WERI-Rb-1 (cell line): ENCODE results near the gene SLC22A23.

Source experiments
- DNase-seq: peaks from one replicate; pipeline ENCODE4 v3.0.0-alpha.2; 2020
- H3K27ac ChIP-seq: fragments of 250-450 bp; sonication (Bioruptor Pico); 2 replicates; pipeline ENCODE4 v1.5.1; 2020; ENCODE audit warnings: mild to moderate bottlenecking, moderate library complexity
- H3K27me3 ChIP-seq: fragments of 250-450 bp; sonication (Bioruptor Pico); 2 replicates; pipeline ENCODE4 v1.5.1; 2021; ENCODE audit warnings: mild to moderate bottlenecking, low read depth, moderate library complexity; ENCODE audit not compliant: insufficient read depth, severe bottlenecking
- H3K36me3 ChIP-seq: fragments of 250-450 bp; sonication (Bioruptor Pico); 2 replicates; pipeline ENCODE4 v1.5.1; 2020; ENCODE audit warnings: mild to moderate bottlenecking, moderate library complexity
- H3K4me3 ChIP-seq: 2 replicates; pipeline ENCODE4 v1.5.1; 2011; ENCODE audit warnings: low read depth, mild to moderate bottlenecking, control low read depth, low read length
- H3K9me3 ChIP-seq: fragments of 250-450 bp; sonication (Bioruptor Pico); 2 replicates; pipeline ENCODE4 v1.5.1; 2021; ENCODE audit warnings: mild to moderate bottlenecking, moderate library complexity; ENCODE audit not compliant: severe bottlenecking
- TF ChIP-seq, protein P1 (sequence below): IDR thresholded peaks from 2 replicates; pipeline ENCODE4 v1.5.1; 2011; ENCODE audit warnings: low read depth, mild to moderate bottlenecking, control low read depth, inconsistent platforms, low read length

The SLC22A23 gene

DNA sequence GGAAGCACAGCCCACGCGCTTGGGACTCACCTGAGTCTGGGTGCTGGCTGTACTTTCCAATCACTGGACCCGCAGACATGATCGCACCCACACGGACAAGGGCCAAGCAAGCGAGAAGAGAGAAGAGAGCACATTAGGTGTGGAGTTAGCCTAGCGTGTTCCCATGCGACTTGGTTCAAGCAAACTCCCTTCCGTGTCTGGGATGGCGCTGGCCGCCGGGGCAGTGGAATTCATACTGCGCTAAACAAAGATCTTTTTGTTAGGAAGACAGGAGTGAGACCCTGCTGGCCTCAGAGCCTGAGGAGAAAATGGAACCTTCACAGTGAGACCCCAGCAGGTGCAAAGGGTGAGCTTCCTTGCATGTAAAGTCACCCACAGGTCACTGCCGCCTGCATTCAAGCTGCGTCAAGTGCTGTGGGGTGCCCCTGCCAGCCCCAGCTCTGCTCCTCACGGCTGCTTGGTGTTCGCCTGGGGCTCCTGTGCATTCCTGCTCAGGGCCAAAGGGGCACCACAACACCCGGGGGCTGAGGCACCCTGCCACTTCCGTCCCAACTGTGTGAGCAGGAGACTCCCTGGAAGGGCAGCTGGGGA, 171.7 kb downstream of the SLC22A23 start:
- H3K27ac ChIP-seq, result peak overlapping the region; percentile 20; the same call in 1 of the 2 replicates

GRCh38 chr6:3284436-3284876, 172.4 kb downstream of the SLC22A23 start:
- TF ChIP-seq, protein P1, sequence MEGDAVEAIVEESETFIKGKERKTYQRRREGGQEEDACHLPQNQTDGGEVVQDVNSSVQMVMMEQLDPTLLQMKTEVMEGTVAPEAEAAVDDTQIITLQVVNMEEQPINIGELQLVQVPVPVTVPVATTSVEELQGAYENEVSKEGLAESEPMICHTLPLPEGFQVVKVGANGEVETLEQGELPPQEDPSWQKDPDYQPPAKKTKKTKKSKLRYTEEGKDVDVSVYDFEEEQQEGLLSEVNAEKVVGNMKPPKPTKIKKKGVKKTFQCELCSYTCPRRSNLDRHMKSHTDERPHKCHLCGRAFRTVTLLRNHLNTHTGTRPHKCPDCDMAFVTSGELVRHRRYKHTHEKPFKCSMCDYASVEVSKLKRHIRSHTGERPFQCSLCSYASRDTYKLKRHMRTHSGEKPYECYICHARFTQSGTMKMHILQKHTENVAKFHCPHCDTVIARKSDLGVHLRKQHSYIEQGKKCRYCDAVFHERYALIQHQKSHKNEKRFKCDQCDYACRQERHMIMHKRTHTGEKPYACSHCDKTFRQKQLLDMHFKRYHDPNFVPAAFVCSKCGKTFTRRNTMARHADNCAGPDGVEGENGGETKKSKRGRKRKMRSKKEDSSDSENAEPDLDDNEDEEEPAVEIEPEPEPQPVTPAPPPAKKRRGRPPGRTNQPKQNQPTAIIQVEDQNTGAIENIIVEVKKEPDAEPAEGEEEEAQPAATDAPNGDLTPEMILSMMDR, result no peak
- no peak for DNase-seq
- H3K9me3 ChIP-seq, result no peaks in the 10 kb centered on the region
- H3K27me3 ChIP-seq, result no peaks in the 10 kb centered on the region
- no peak overlapping the region for H3K27ac ChIP-seq
- peaks cover 60% of the 10 kb centered on the region for H3K36me3 ChIP-seq
- no peak overlapping the region for H3K4me3 ChIP-seq

More for the DNA sequence above, 171.7 kb downstream of the SLC22A23 start:
- TF ChIP-seq, protein P1, result no peak
- Histone ChIP-seq H3K27me3 (no peaks in the 10 kb centered on the region), H3K4me3 (no peak overlapping the region), H3K36me3 (peaks cover 63% of the 10 kb centered on the region), H3K9me3 (no peaks in the 10 kb centered on the region)
- DNase-seq, result no peak

- no peak for DNase-seq
- H3K9me3 ChIP-seq, result no peaks in the 10 kb centered on the region
- peaks cover 54% of the 10 kb centered on the region for H3K36me3 ChIP-seq
- TF ChIP-seq, protein P1, result no peak
- H3K27me3 ChIP-seq, result no peaks in the 10 kb centered on the region
- H3K27ac ChIP-seq, result no peak overlapping the region
- no peak overlapping the region for H3K4me3 ChIP-seq
Measured at GRCh38 chr6:3283641-3284435, 173.0 kb downstream of the SLC22A23 start.

DNA sequence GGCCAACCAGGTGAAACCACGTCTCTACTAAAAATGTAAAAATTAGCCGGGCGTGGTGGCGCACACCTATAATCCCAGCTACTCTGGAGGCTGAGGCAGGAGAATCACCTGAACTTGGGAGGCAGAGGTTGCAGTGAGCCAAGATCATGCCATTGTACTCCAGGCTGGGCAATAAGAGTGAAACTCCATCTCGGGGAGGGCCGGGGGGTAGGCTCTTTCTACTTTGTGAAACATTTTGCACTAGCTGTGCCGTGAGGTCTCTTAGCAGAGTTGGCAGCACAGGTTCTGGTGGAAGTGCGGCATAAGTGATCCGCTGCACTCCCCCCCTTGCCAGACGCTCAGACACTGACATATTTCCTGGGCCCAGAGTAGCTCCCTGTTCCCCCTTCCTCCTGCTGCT, 173.6 kb downstream of the SLC22A23 start:
- Histone ChIP-seq H3K27me3 (no peaks in the 10 kb centered on the region), H3K9me3 (no peaks in the 10 kb centered on the region), H3K36me3 (peaks cover 51% of the 10 kb centered on the region), H3K27ac (no peak overlapping the region), H3K4me3 (no peak overlapping the region)
- TF ChIP-seq, protein P1, result no peak
- DNase-seq, result no peak

DNA sequence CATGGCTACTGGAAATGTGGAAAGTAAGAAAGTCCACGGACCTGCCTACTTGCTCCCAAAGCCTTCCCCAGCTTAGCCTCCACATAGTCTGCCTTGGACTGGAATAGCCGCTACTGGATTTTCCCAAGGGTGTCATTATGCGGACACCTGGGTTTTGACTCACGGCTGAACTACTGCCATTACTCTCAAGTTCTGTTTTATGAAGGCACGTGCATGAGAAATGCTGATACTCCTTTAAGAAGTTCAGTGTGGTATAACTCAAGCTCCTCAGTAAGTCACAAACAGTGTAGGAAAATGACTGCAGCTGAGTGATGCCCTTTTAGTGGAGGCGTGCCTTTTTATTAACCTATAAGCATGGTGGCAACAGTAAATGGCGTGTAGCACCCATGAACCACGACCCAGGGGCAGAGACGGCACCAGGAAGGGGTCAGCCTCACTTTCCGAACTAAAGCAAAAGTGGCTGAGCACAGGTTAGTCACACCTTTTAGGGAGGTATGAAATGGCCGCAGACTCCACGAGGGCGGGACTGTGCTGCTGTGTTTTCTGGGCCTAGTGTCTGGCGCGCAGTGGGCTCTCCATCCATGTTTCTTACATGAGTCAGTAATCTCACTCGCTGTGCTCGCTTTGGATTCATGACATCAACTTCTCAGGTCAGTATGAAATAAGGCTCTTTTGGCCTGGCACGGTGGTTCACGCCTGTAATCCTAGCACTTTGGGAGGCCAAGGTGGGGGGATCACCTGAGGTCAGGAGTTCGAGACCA, 174.2 kb downstream of the SLC22A23 start:
- Histone ChIP-seq H3K27me3 (no peaks in the 10 kb centered on the region), H3K4me3 (no peak overlapping the region), H3K27ac (no peak overlapping the region), H3K36me3 (peaks cover 51% of the 10 kb centered on the region), H3K9me3 (no peaks in the 10 kb centered on the region)
- TF ChIP-seq, protein P1, result no peak
- DNase-seq, result peak; percentile 15
